GM23338 (cell line): ENCODE measurements around the gene MYG1. TPM values are rescaled to one million over a fixed set of nuclear protein-coding genes. Genes with fewer than 3 reads are reported as not detected.

Experiments used
- ATAC-seq: fragments of 200-7000 bp; cut with Tn5 transposase; 3 replicates; pipeline ENCODE4 v1.9.1; 2020
- DNase-seq: peaks from one replicate; pipeline ENCODE4 v3.0.0-alpha.2; 2015; ENCODE audit warnings: low spot score
- H2AFZ ChIP-seq: fragments of 200-600 bp; sonication (generic); 2 replicates; pipeline ENCODE4 v1.8.0; 2016; ENCODE audit warnings: antibody characterized with exemption, mild to moderate bottlenecking, moderate library complexity
- H3F3A ChIP-seq: fragments of 200-600 bp; sonication (generic); replicated peaks from 2 replicates; pipeline ENCODE4 v1.8.0; 2017; ENCODE audit warnings: antibody characterized with exemption, mixed run types, low read depth
- H3K27ac ChIP-seq: fragments of 200-600 bp; sonication (generic); 2 replicates; pipeline ENCODE4 v1.6.1; 2016; ENCODE audit warnings: low read depth
- H3K27me3 ChIP-seq: fragments of 200-600 bp; sonication (generic); 2 replicates; pipeline ENCODE4 v1.8.0; 2016; ENCODE audit warnings: mild to moderate bottlenecking, mixed run types, moderate library complexity; ENCODE audit not compliant: insufficient read depth
- H3K36me3 ChIP-seq: fragments of 200-600 bp; sonication (generic); 2 replicates; pipeline ENCODE4 v1.8.0; 2016; ENCODE audit warnings: mild to moderate bottlenecking; ENCODE audit not compliant: insufficient read depth
- H3K4me1 ChIP-seq: fragments of 200-600 bp; sonication (generic); 2 replicates; pipeline ENCODE4 v1.8.0; 2016; ENCODE audit warnings: mild to moderate bottlenecking, moderate library complexity; ENCODE audit not compliant: insufficient read depth
- H3K4me2 ChIP-seq: fragments of 200-600 bp; sonication (generic); 2 replicates; pipeline ENCODE4 v1.7.1; 2017; ENCODE audit warnings: mixed run types
- H3K4me3 ChIP-seq: fragments of 200-600 bp; sonication (generic); 2 replicates; pipeline ENCODE4 v1.6.1; 2016; ENCODE audit warnings: mixed run types
- H3K79me2 ChIP-seq: fragments of 200-600 bp; sonication (generic); replicated peaks from 2 replicates; pipeline ENCODE4 v1.8.0; 2017; ENCODE audit warnings: mild to moderate bottlenecking; ENCODE audit not compliant: insufficient read depth
- H3K9me2 ChIP-seq: fragments of 200-600 bp; sonication (generic); 2 replicates; pipeline ENCODE4 v1.8.0; 2017; ENCODE audit not compliant: insufficient read depth
- H4K20me1 ChIP-seq: fragments of 200-600 bp; sonication (generic); replicated peaks from 2 replicates; pipeline ENCODE4 v1.8.0; 2017; ENCODE audit warnings: mild to moderate bottlenecking; ENCODE audit not compliant: insufficient read depth
- H3K27ac Mint-ChIP-seq: 2 replicates; pipeline ENCODE4 v1.8.0; 2020; ENCODE audit warnings: inconsistent platforms, mild to moderate bottlenecking, moderate library complexity, mixed read lengths
- H3K27me3 Mint-ChIP-seq: 3 replicates; pipeline ENCODE4 v1.8.0; 2022; ENCODE audit warnings: low read depth, mild to moderate bottlenecking, moderate library complexity, mixed read lengths, inconsistent platforms; ENCODE audit not compliant: insufficient read depth, poor library complexity
- H3K36me3 Mint-ChIP-seq: 3 replicates; pipeline ENCODE4 v1.8.0; 2021; ENCODE audit warnings: low read depth, mild to moderate bottlenecking, inconsistent platforms, moderate library complexity, mixed read lengths
- H3K4me1 Mint-ChIP-seq: 3 replicates; pipeline ENCODE4 v1.8.0; 2020; ENCODE audit warnings: mild to moderate bottlenecking, inconsistent platforms, mixed read lengths
- H3K4me3 Mint-ChIP-seq: 3 replicates; pipeline ENCODE4 v1.8.0; 2021; ENCODE audit warnings: moderate library complexity, mild to moderate bottlenecking, inconsistent platforms, mixed read lengths
- H3K9me3 Mint-ChIP-seq: 3 replicates; pipeline ENCODE4 v1.8.0; 2020; ENCODE audit warnings: moderate library complexity, mild to moderate bottlenecking, inconsistent platforms, mixed read lengths
- CREB1 ChIP-seq: fragments of 250-450 bp; sonication (Bioruptor Pico); IDR thresholded peaks from 2 replicates; pipeline ENCODE4 v1.5.0; 2020; ENCODE audit warnings: low read depth, mild to moderate bottlenecking, moderate library complexity
- CTCF ChIP-seq, 2 experiments: fragments of 200-600 bp in 1 of 2; sonication (generic) in 1 of 2; conservative IDR thresholded peaks; 2 replicates each; pipeline versions ENCODE4 v1.5.1 to v1.6.1; 2016 to 2017; ENCODE audit warnings: antibody characterized with exemption in 2 of 2, low read depth in 2 of 2, mild to moderate bottlenecking in 2 of 2, moderate library complexity in 1 of 2
- ETS1 ChIP-seq: IDR thresholded peaks from 2 replicates; pipeline ENCODE4 v1.6.1; 2016; ENCODE audit warnings: antibody characterized with exemption
- EZH2 ChIP-seq: fragments of 200-600 bp; sonication (generic); IDR thresholded peaks from one replicate; pipeline ENCODE4 v1.8.0; 2017; ENCODE audit warnings: antibody characterized with exemption, mild to moderate bottlenecking, low read depth; ENCODE audit not compliant: unreplicated experiment
- EZH2phosphoT487 ChIP-seq: fragments of 200-600 bp; sonication (generic); IDR thresholded peaks from one replicate; pipeline ENCODE4 v1.8.1; 2018; ENCODE audit warnings: antibody characterized with exemption; ENCODE audit not compliant: unreplicated experiment
- JUNB ChIP-seq: IDR thresholded peaks from one replicate; pipeline ENCODE4 v1.6.1; 2016; ENCODE audit warnings: antibody characterized with exemption; ENCODE audit not compliant: unreplicated experiment
- NANOG ChIP-seq: IDR thresholded peaks from 2 replicates; pipeline ENCODE4 v1.6.1; 2016; ENCODE audit warnings: antibody characterized with exemption, borderline replicate concordance
- POLR2AphosphoS5 ChIP-seq: IDR thresholded peaks from 2 replicates; pipeline ENCODE4 v1.6.1; 2016; ENCODE audit warnings: antibody characterized with exemption, low read depth
- REST ChIP-seq: IDR thresholded peaks from one replicate; pipeline ENCODE4 v1.6.1; 2018; ENCODE audit warnings: antibody characterized with exemption; ENCODE audit not compliant: unreplicated experiment
- STAT1 ChIP-seq: IDR thresholded peaks from one replicate; pipeline ENCODE4 v1.6.1; 2016; ENCODE audit warnings: antibody characterized with exemption; ENCODE audit not compliant: unreplicated experiment
- ZNF114 ChIP-seq: fragments of 250-450 bp; sonication (Bioruptor Pico); IDR thresholded peaks from 2 replicates; pipeline ENCODE4 v1.5.0; 2020; ENCODE audit warnings: mild to moderate bottlenecking, moderate library complexity
- ZNF331 ChIP-seq: fragments of 250-450 bp; sonication (Bioruptor Pico); IDR thresholded peaks from 2 replicates; pipeline ENCODE4 v1.5.0; 2020; ENCODE audit warnings: low read depth, mild to moderate bottlenecking, moderate library complexity
- ZNF462 ChIP-seq: fragments of 250-450 bp; sonication (Bioruptor Pico); IDR thresholded peaks from 2 replicates; pipeline ENCODE4 v1.5.0; 2020; ENCODE audit warnings: mild to moderate bottlenecking, moderate library complexity
- polyA plus RNA-seq: library from polyadenylated mRNA; unstranded; fragments of >200 nt; fragmentation: Nextera tagmentation; extraction: Ambion mirVana; gene quantifications from 2 replicates; pipeline ENCODE4 v1.2.1, GENCODE V29; 2016
- total RNA-seq: library from RNA; depleted of rRNA; stranded (reverse); fragments of >200 nt; shearing (Covaris generic); gene quantifications from 2 replicates; pipeline ENCODE4 v1.2.3, GENCODE V29; 2014

The MYG1 gene
- total and polyA plus RNA-seq, 2 experiments from 2014 or later, result 66.5 to 94.2 TPM

GRCh38 chr12:53288322-53288721 is 11.2 kb upstream of the MYG1 start:
- Histone ChIP-seq H3K36me3 (peaks cover 28% of the 10 kb centered on the region), H4K20me1 (no peaks in the 10 kb centered on the region; the same call in none of the 2 replicates), H3K4me2 (no peak overlapping the region), H3F3A (peaks cover 14% of the 10 kb centered on the region; the same call in 1 of the 2 replicates), H3K27ac (no peak overlapping the region), H3K79me2 (no peaks in the 10 kb centered on the region), H3K9me2 (no peaks in the 10 kb centered on the region), H2AFZ (no peak overlapping the region), H3K4me3 (no peak overlapping the region), H3K27me3 (no peaks in the 10 kb centered on the region), H3K4me1 (no peaks in the 10 kb centered on the region)
- H3K9me3 Mint-ChIP-seq, result no peaks in the 10 kb centered on the region
- H3K36me3 Mint-ChIP-seq, result peaks cover 79% of the 10 kb centered on the region
- H3K4me1 Mint-ChIP-seq, result peaks cover 4% of the 10 kb centered on the region; the same call in 2 of the 3 replicates
- ATAC-seq (no peak), DNase-seq (no peak)
- H3K27me3 Mint-ChIP-seq, result peaks cover 5% of the 10 kb centered on the region
- no peak overlapping the region for H3K4me3 Mint-ChIP-seq
- TF ChIP-seq STAT1 (no peak), POLR2AphosphoS5 (no peak), ZNF114 (CRISPR knock-in tag) (no peak), CTCF (conservative IDR thresholded peaks at IDR 0.05; ENCODE audit: low read depth in 2 of 2) (no peak), JUNB (no peak), CREB1 (no peak), ZNF331 (no peak), ZNF462 (CRISPR knock-in tag) (no peak), EZH2phosphoT487 (no peak), ETS1 (no peak), NANOG (no peak), EZH2 (no peak), REST (no peak)
- no peak overlapping the region for H3K27ac Mint-ChIP-seq
